GM12801 (cell line): ENCODE results near the gene USF3.

Experiments used
- TF ChIP-seq, protein P1 (sequence below): IDR thresholded peaks from one replicate; pipeline ENCODE4 v1.5.1; 2011; ENCODE audit warnings: control low read depth; ENCODE audit not compliant: insufficient read length; ENCODE audit errors: extremely low read depth

The USF3 gene

DNA sequence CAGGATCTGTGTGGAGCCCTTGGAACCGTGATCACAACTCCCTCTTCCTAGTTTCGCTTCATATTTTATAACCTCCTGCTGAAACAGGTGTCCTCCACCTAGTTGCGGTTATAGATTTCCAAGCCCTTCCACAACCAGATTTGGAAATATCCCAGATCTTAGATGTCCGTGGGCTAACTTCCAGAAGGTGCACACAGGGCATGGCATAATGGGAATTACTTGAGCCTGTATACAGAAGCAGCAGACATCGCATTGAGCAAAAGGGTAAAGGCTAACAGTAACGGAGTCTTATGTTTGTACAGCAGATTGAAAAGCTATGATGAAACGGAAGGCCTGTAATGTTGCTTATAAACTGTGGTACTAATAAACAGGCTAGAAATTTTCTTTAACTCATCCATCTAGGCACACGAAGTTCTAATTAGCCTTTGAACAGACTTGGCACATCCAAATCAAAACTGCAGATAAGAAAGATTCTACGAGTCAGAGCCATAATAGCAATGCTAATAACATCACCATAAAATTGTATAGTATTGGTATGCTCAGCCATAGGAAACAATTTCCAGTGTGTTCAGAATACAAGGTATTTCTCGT lies 1.2 kb upstream of the USF3 start:
- TF ChIP-seq, protein P1, sequence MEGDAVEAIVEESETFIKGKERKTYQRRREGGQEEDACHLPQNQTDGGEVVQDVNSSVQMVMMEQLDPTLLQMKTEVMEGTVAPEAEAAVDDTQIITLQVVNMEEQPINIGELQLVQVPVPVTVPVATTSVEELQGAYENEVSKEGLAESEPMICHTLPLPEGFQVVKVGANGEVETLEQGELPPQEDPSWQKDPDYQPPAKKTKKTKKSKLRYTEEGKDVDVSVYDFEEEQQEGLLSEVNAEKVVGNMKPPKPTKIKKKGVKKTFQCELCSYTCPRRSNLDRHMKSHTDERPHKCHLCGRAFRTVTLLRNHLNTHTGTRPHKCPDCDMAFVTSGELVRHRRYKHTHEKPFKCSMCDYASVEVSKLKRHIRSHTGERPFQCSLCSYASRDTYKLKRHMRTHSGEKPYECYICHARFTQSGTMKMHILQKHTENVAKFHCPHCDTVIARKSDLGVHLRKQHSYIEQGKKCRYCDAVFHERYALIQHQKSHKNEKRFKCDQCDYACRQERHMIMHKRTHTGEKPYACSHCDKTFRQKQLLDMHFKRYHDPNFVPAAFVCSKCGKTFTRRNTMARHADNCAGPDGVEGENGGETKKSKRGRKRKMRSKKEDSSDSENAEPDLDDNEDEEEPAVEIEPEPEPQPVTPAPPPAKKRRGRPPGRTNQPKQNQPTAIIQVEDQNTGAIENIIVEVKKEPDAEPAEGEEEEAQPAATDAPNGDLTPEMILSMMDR, result no peak

DNA sequence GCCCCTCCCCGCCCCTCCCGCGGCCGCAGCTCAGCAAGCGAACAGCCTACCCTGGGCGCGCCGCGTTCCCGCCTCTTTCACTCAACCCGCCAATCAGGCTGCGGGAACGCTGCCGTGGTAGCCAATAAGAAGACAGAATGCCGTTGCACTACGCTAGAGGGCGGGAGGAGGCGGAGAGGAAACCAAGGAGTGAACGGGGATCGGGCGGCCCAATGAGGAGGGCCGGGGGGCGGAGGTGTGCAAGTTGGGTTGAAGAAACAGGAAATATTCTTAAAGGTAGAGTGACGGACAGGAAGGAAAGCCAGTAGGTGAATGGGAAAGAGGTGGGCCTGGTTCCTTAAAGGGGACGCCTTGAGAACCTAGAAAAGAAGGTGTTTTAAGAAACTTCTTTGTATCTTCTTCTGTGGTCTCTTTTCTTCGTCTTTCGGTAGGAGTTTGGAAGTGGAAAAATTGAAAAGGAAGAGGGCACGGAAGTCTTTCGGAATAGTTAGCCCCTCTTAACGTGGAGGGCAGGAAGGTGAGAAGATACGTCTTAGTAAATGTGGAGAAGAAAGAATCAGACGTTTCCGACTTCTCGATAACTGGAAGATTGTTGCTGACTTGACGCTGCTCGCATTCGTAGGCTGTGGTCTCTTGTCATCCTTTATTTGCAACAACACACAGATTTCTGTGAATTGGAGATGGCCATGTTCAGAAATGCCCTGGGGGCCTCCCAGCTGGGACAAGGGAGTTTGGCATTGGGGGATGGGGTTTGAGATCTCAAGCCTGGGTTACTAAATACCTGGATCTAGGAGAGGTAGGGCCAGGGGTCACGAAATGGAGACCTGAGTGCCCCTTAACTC lies 437 bp upstream of the USF3 start:
- TF ChIP-seq, protein P1, result no peak

DNA sequence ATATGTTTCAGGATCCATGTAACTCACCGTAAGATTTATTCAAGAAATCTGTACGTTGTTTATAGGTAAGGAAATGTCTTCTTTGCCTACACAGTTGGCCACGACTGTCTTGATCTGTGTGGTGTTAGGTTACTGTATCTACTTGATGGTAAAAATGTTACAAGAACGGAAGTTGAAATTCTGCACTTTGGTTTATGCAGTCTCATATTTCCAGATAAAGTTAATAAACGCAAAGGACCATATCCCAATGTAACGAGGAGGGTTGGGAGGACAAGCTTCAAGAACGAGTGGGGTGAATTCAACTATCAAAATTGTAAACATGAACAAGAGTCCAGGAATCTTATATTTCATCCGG lies 1.0 kb downstream of the USF3 start:
- TF ChIP-seq, protein P1, result no peak

DNA sequence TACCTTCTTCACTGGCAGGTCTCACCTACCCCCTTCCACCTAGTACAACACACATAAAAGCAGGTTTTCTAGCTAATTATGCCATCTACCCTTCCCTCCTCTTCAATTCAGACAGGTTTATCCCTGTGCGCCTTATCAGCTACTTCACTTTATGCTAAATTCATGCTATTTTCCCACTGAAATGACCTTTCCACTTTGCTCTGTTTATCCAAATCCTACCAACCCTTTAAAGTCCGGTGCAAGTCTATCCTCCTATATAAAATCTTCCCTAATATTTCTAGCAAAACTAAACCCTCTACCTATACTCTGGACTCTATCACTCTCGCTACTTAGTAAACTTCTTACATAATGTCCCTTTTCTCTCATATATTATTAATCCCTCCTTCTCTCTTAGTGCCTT lies 6.0 kb downstream of the USF3 start:
- TF ChIP-seq, protein P1, result no peak

DNA sequence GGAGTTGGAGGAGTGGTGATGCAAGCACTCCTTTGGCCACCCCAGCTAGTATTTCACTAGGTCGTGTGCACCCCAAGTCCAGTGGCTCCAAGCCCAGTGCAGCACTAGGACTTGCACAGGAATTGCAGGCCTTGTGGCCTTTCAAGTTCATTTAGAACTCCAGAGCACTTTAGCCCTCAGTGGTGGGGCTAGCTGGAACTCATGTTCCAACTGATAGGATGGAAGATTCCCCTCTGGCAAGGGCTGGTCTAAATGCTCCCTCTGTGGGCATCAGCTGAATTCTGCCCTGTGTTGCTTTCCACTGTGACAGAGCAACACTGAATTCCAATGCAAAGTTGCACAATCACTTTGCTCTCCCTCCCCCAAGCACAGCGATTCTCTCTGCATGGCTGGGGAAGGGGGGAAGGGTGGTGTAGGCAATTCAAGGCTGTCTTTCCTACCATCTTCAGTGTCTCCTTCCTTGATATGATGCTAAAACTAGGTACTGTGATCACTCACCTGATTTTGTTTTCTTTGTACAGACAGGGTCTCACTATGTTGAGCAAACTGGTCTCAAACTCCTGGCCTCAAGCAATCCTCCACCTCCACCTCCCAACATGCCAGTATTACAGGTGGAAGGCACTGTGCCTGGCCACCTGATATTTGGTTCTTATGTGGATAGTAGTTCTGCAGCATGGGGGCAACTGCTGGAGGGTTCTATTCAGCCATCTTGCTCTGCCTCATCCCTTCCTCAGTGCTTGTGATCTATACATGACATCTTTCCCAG lies 10.3 kb downstream of the USF3 start:
- TF ChIP-seq, protein P1, result no peak

DNA sequence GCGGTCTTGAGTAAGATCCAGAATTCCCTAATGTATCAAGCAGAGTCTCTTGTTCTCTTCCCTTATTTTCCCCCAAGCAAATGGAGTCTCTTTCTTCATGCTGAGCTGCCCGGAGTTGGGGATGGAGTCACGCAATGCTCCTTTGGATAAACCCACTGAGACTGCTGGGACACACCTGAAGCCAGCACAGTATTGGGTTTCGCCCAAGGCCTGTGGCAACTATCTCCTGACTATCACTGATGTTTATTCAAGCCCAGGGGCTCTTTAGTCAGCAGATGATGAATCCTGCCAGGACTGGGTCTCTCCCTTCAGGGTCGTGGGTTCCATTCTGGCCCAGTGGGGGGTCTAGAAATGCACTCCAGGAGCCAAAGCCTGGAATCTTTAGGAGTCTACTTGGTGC lies 11.3 kb downstream of the USF3 start:
- TF ChIP-seq, protein P1, result no peak

DNA sequence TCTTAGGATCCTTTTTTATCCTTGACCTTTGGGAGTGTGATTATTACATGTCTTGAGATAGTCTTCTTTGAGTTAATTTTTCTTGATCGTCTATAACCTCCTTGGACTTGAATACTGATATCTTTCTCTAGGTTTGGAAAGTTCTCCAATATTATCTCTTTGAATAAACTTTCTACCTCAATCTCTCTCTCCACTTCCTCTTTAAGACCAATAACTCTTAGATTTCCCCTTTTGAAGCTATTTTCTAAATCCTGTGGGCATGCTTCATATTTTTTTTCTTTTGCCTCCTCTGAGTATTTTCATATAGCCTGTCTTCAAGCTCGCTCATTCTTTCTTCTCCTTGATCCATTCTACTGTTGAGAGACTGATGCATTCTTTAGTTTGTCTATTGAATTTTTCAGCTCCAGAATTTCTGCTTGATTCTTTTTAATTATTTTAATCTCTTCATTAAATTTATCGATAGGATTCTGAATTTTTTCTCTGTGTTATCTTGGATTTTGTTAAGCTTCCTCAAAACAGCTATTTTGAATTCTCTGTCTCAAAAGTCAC lies 12.1 kb downstream of the USF3 start:
- TF ChIP-seq, protein P1, result no peak
